Measurements from ENCODE around the gene CYP11A1.
"Not testable (repeated sequence)": the region's sequence is repeated elsewhere in the genome, so short reads cannot be mapped to it uniquely, and the experiment has no call there.

The CYP11A1 gene

GRCh38 chr15:74400313-74400860 lies 32.9 kb upstream of the CYP11A1 start:
- DNase-seq: no peak

- DNase-seq: no peak
These were observed 32.3 kb upstream of the CYP11A1 start for GRCh38 chr15:74399511-74400312.

GRCh38 chr15:74399100-74399499 lies 31.7 kb upstream of the CYP11A1 start:
- DNase-seq: no peak

GRCh38 chr15:74398183-74398582 lies 30.7 kb upstream of the CYP11A1 start:
- DNase-seq: no peak

GRCh38 chr15:74397239-74398068 lies 30.0 kb upstream of the CYP11A1 start:
- DNase-seq: no peak

GRCh38 chr15:74396445-74397238 lies 29.2 kb upstream of the CYP11A1 start:
- no peak for DNase-seq

- no peak for DNase-seq
These were observed 28.6 kb upstream of the CYP11A1 start for GRCh38 chr15:74396146-74396438.

GRCh38 chr15:74395319-74396145 lies 28.1 kb upstream of the CYP11A1 start:
- DNase-seq: no peak

GRCh38 chr15:74394090-74394846 lies 26.8 kb upstream of the CYP11A1 start:
- no peak for DNase-seq

- DNase-seq: no peak
These were observed 26.0 kb upstream of the CYP11A1 start for GRCh38 chr15:74393423-74393822.

- no peak for DNase-seq
These were observed 25.5 kb upstream of the CYP11A1 start for GRCh38 chr15:74392902-74393301.

GRCh38 chr15:74392451-74392830 lies 25.0 kb upstream of the CYP11A1 start:
- DNase-seq: no peak

GRCh38 chr15:74391582-74392450 lies 24.4 kb upstream of the CYP11A1 start:
- no peak for DNase-seq

GRCh38 chr15:74390647-74391288 lies 23.3 kb upstream of the CYP11A1 start:
- DNase-seq: no peak

GRCh38 chr15:74390049-74390646 lies 22.7 kb upstream of the CYP11A1 start:
- DNase-seq: not testable (repeated sequence)

GRCh38 chr15:74389241-74390048 lies 22.0 kb upstream of the CYP11A1 start:
- DNase-seq: no peak

- DNase-seq: no peak
These were observed 21.0 kb upstream of the CYP11A1 start for GRCh38 chr15:74388363-74388951.

All from NCI-H1694 treated with DMSO at 0.1 percent for 48 hours (cell line).